NCI-H510A treated with DMSO at 0.1 percent for 48 hours (cell line): Measurements from ENCODE around the gene DNAJC18.

ENCODE experiments used
- DNase-seq: peaks from one replicate; lab custom pipeline; 2025; lab: John Stamatoyannopoulos, UW

Gene DNAJC18

GRCh38 chr5:139361835-139362429, 77.4 kb downstream of the DNAJC18 start:
- no peak for DNase-seq

- DNase-seq, result no peak
Measured at GRCh38 chr5:139360384-139360783, 78.9 kb downstream of the DNAJC18 start.
